Fibroblast of pulmonary artery (primary cell): Measurements from ENCODE around the gene ATP6V0C.

Source experiments
- DNase-seq: peaks from one replicate; pipeline ENCODE4 v3.0.0-alpha.2; 2010; ENCODE audit warnings: low read depth
- H3K4me3 ChIP-seq: replicated peaks from 2 replicates; pipeline ENCODE4 v1.5.1; 2011; ENCODE audit warnings: low read depth, mild to moderate bottlenecking, control low read depth, low read length, moderate library complexity
- TF ChIP-seq, protein P1 (sequence below): IDR thresholded peaks from 2 replicates; pipeline ENCODE4 v1.5.1; 2011; ENCODE audit warnings: mild to moderate bottlenecking, control low read depth, low read length, inconsistent platforms; ENCODE audit errors: missing control alignments

ATP6V0C gene

DNA sequence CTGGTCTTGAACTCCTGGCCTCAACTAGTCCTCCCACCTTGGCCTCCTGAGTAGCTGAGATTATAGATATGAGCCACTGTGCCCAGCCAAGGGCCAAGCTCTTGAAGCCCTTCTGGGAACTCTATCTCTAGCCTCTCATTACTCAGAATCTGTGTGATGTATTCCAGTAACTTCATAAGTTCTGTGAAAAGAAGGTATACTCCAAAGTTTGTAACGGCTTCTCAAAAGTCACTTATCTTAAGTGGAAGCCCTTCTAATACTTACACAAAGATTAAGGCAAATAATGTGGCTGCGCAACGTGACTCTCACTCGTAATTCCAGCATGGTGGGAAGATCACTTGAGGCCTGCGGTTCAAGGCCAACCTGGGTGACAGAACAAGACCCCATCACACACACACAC lies 19.1 kb upstream of the ATP6V0C start:
- TF ChIP-seq, protein P1, sequence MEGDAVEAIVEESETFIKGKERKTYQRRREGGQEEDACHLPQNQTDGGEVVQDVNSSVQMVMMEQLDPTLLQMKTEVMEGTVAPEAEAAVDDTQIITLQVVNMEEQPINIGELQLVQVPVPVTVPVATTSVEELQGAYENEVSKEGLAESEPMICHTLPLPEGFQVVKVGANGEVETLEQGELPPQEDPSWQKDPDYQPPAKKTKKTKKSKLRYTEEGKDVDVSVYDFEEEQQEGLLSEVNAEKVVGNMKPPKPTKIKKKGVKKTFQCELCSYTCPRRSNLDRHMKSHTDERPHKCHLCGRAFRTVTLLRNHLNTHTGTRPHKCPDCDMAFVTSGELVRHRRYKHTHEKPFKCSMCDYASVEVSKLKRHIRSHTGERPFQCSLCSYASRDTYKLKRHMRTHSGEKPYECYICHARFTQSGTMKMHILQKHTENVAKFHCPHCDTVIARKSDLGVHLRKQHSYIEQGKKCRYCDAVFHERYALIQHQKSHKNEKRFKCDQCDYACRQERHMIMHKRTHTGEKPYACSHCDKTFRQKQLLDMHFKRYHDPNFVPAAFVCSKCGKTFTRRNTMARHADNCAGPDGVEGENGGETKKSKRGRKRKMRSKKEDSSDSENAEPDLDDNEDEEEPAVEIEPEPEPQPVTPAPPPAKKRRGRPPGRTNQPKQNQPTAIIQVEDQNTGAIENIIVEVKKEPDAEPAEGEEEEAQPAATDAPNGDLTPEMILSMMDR: no peak
- no peak for DNase-seq

DNA sequence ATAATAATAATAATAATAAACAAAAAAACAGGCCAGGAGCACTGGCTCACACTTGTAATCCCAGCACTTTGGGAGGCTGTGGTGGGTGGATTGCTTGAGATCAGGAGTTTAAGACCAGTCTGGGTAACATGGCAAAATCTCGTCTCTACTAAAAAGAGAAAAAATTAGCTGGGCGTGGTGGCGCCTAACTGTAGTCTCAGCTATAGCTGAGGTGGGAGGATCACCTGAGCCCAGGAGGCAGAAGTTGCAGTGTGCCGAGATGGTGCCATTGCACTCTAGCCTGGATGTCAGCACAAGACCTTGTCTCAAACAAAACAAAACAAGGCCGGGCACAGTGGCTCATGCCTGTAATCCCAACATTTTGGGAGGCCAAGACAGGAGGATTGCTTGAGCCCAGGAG lies 18.7 kb upstream of the ATP6V0C start:
- DNase-seq: no peak
- H3K4me3 ChIP-seq: no peak overlapping the region
- TF ChIP-seq, protein P1: no peak

More for the DNA sequence above, 19.1 kb upstream of the ATP6V0C start:
- H3K4me3 ChIP-seq: no peak overlapping the region

GRCh38 chr16:2496223-2497115 lies 17.3 kb upstream of the ATP6V0C start:
- DNase-seq: no peak
- H3K4me3 ChIP-seq: no peak overlapping the region
- TF ChIP-seq, protein P1: no peak

DNA sequence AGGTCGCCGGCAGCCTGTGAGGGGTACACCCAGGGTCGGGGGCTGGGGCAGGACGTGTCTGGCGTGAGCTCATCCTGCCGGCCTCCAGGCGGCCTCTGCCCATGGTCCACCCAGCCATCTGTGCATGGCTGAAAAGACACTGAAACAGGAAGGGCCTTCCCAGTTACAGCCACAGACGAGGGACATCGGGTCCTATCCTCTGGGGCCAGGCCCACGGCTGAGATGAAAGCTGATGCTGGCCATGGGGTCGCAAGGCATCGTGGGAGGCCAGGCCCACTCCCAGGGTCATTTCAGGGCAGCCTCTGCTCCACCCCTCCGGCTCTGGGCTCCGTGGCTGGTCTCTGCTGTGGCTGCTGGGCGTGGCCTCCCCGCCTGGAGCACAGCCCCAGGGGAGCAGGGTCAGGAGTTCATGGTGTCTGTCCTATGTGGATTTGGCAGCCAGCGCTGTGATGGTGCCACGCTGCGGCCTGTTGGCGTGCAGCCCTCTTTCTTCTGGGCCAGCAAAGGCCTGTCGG lies 16.6 kb upstream of the ATP6V0C start:
- no peak overlapping the region for H3K4me3 ChIP-seq
- TF ChIP-seq, protein P1: no peak
- peak; percentile 16 for DNase-seq

- TF ChIP-seq, protein P1: no peak
- H3K4me3 ChIP-seq: no peak overlapping the region
- no peak for DNase-seq
Measured at GRCh38 chr16:2497695-2498484, 15.9 kb upstream of the ATP6V0C start.

GRCh38 chr16:2498531-2499253 lies 15.1 kb upstream of the ATP6V0C start:
- TF ChIP-seq, protein P1: no peak
- DNase-seq: no peak
- H3K4me3 ChIP-seq: no peak overlapping the region
